HG02763 (cell line): ENCODE measurements around the gene CYP1B1.
A peak's percentile ranks its signal among the peaks of the same experiment; 100 is the strongest.
"Not testable (repeated sequence)": the region's sequence is repeated elsewhere in the genome, so short reads cannot be mapped to it uniquely, and the experiment has no call there.

ENCODE experiments used
- ATAC-seq: cut with Tn5 transposase; IDR thresholded peaks from one replicate; pipeline ENCODE4 v1.9.1; 2021; ENCODE audit warnings: mild to moderate bottlenecking, moderate library complexity; ENCODE audit not compliant: unreplicated experiment

The CYP1B1 gene

DNA sequence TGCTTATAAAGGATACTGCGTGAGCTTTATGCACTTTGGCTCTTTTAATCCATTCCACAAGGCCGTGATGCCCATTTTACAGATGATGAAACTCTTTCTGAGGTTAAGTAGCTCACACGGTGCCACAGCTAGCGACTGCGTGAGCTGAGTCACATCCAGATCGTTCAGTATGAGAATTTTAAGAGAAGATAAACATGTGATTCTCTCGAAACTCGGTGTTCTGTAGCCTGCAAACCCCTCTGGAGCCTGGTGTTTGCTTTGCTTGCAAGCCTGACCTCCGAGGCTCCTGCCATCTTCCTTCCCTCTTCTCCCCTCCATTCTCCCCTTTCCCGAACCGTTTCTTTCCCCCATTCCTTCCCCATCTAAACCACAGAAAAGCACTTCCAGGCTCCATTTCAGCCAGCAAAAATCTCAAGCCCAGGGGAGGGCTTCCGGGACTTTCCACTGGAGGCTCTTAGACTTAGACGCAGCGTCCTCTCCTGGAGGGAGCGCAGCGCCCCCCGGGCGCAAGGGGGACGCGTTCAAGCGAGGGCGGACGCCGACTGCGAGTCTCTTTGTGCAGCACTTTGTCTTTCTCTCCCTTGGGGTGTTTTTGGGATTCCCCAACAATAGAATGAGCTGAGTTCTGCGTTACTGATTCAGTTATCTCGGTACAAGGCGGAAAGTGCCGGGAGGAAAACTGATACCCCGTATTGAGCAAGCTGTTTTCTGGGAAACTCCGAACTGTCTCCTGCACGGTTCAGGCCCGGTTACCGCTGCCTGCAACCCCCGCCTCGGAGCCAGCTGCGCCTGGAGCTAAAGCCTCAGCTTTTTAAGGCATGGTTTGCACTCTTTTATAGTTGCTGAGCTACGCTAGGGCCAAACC, 38.0 kb downstream of the CYP1B1 start:
- ATAC-seq, result peak; percentile 70

DNA sequence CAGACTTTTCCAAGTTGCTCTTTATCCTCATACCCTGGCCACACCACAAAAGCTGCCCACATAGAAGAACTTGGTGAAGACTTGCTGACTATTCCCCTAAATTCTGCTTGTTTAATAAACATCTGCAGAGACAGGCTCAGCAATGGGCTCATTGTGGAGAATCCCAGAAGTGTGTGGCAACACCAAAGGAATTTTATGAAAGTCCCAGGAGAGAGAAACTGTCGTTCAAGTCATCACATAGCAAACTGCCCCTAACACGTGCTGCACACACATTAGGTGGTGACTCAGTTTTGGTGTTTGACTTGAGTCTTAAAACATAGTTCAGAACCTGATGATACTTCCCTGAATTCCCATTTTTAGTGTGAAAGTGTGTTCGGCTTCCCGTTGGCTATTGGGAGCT, 38.6 kb downstream of the CYP1B1 start:
- ATAC-seq, result no peak

DNA sequence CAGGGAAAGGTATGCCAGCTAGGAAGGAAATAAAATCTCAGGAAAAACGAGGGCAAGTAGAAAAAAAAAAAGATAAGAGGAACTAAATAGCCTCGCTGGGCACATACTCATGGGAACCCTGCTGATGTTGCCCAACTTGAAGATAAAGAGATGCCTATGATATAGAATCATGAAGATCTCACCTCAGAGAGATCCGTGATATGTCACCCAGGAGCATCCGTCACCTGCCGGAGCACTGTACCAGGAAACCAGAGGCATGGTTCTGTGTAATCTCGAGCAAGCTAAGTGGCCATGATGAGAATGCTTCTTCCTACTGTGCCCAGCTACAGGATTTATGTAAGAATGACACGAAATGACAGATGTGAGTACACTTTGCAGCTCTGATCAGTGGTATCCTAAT, 40.0 kb downstream of the CYP1B1 start:
- ATAC-seq, result no peak

- ATAC-seq, result no peak
These were observed 42.3 kb downstream of the CYP1B1 start for GRCh38 chr2:38033646-38034045.

- no peak for ATAC-seq
These were observed 43.0 kb downstream of the CYP1B1 start for GRCh38 chr2:38032946-38033345.

DNA sequence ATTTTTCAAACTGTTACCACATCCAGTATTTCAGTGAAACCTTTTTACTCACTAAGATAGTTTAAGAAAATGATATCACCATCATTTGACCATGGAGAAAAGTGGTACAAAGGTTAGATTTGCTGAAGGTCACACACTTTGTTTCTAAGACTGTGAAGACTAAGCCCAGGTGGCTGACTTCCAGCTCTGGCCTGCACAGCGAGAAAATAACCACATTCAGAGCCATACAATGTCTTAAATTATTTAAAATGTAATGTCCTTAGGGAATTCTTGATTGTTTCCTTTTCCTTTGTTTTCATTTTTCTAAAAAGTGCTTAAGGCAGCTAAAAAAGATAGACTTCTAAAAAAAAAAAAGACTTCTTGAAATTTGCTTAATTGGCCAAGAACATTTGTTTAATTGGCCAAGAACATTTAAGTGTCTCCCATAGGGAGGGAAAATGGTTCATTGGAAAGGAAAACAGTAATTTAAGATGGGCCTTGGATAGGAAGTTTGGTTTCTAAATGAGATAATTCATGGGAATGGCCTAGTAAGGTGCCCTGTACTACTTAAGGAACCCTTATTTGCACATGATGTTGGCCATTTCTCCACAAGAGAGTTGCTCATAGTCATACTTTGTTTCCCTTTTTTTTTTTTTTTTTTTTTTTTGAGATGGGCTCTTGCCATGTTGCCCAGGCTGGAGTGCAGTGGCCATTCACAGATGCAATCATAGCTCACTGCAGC, 45.2 kb downstream of the CYP1B1 start:
- no peak for ATAC-seq

DNA sequence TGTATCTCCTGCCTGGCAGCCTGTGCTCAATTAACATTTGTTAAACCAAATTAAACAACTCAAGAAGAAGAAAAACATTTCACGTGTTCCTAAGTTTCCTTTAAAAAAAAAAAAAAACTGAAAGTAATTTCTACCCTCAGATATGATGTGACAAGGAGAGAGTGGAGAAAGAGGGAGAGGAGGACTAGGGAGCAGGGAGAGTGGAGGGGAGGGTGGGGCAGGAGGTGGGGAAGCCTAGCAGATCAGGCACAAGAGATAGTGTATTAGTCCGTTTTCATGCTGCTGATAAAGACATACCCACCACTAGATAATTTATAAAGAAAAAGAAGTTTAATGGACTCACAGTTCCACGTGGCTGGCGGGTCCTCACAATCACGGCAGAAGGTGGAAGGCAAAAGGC, 46.4 kb downstream of the CYP1B1 start:
- ATAC-seq, result no peak

GRCh38 chr2:38028829-38029228, 47.1 kb downstream of the CYP1B1 start:
- ATAC-seq, result no peak

- no peak for ATAC-seq
These were observed 49.1 kb downstream of the CYP1B1 start for GRCh38 chr2:38026846-38027245.

- no peak for ATAC-seq
These were observed 54.4 kb downstream of the CYP1B1 start for GRCh38 chr2:38021589-38021988.

DNA sequence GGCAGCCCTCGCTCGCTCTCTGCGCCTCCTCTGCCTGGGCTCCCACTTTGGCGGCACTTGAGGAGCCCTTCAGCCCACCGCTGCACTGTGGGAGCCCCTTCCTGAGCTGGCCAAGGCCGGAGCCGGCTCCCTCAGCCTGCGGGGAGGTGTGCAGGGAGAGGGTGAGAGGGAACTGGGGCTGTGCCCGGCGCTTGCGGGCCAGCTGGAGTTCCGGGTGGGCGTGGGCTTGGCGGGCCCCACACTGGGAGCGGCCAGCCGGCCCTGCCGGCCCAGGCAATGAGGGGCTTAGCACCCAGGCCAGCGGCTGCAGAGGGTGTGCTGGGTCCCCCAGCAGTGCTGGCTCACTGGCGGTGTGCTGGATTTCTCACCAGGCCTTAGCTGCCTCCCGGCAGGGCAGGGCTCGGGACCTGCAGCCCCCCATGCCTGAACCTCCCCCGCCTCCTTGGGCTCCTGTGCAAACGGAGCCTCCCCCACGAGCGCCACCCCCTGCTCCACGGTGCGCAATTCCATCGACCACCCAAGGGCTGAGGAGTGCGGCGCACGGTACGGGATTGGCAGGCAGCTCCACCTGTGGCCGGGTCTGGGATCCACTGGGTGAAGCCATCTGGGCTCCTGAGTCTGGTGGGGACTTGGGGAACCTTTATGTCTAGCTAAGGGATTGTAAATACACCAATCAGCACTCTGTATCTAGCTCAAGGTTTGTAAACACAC, 55.4 kb downstream of the CYP1B1 start:
- ATAC-seq, result not testable (repeated sequence)

DNA sequence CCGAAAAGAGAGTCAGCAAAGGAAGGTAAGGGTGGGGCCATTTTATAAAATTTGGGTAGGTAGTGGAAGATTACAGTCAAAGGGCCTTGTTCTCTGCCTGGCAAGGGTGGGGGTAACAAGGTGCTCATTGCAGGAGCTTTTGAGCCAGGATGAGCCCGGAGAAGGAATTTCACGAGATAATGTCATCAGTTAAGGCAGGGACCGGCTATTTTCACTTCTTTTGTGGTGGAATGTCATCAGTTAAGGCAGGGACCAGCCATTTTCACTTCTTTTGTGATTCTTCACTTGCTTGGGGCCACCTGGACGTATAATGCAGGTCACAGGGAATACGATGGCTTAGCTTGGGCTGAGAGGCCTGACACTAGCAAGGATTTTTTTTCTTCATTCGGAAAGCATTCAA, 58.1 kb downstream of the CYP1B1 start:
- no peak for ATAC-seq
